Measurements from ENCODE around the gene PXK.
A peak's percentile ranks its signal among the peaks of the same experiment; 100 is the strongest.

PXK gene

DNA sequence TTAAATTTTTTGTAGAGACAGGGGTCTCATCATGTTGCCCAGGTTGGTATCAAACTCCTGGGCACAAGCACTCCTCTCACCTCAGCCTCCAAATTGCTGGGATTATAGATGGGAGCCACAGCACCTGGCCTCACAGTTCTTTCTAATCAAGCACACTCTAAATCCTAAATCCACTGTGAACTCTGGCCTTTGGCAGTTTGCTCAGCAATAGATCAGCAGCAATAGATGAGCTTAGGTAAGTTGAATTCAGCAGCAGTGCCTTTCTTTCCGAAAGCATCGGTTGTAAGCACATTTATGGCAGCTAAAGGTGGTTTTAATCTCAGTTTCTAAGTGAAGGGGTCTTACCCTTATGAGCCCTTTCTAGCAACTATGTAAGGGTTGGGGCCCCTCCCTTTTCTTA, 84.4 kb downstream of the PXK start:
- Histone ChIP-seq H3K36me3 (ENCODE audit: control insufficient read depth, insufficient read depth, low read length) (no peaks in the 10 kb centered on the region), H3K4me3 (replicated peaks; ENCODE audit: low read depth, low read length) (no peak overlapping the region), H3K27me3 (replicated peaks; ENCODE audit: control insufficient read depth, insufficient read depth, low read length) (no peaks in the 10 kb centered on the region)
- TF ChIP-seq CTCF (IDR thresholded peaks at IDR 0.05; ENCODE audit: insufficient read depth, low read length, poor library complexity, severe bottlenecking), result no peak
- DNase-seq (ENCODE audit: extremely low read depth, insufficient read length), result no peak

GRCh38 chr3:58418227-58418626, 85.5 kb downstream of the PXK start:
- H3K4me3 ChIP-seq (replicated peaks; ENCODE audit: low read depth, low read length), result no peak overlapping the region
- no peaks in the 10 kb centered on the region for H3K36me3 ChIP-seq (ENCODE audit: control insufficient read depth, insufficient read depth, low read length)
- no peak for DNase-seq (ENCODE audit: extremely low read depth, insufficient read length)
- no peak for TF ChIP-seq CTCF (IDR thresholded peaks at IDR 0.05; ENCODE audit: insufficient read depth, low read length, poor library complexity, severe bottlenecking)
- H3K27me3 ChIP-seq (replicated peaks; ENCODE audit: control insufficient read depth, insufficient read depth, low read length), result no peaks in the 10 kb centered on the region

GRCh38 chr3:58419780-58420507, 87.3 kb downstream of the PXK start:
- peak; percentile 61 for DNase-seq (ENCODE audit: extremely low read depth, insufficient read length)
- H3K36me3 ChIP-seq (ENCODE audit: control insufficient read depth, insufficient read depth, low read length), result peaks cover 2% of the 10 kb centered on the region

GRCh38 chr3:58421004-58421403, 88.3 kb downstream of the PXK start:
- DNase-seq (ENCODE audit: extremely low read depth, insufficient read length), result peak; percentile 23
- no peak for TF ChIP-seq CTCF (IDR thresholded peaks at IDR 0.05; ENCODE audit: insufficient read depth, low read length, poor library complexity, severe bottlenecking)
- peaks cover 2% of the 10 kb centered on the region for H3K36me3 ChIP-seq (ENCODE audit: control insufficient read depth, insufficient read depth, low read length)
- no peaks in the 10 kb centered on the region for H3K27me3 ChIP-seq (replicated peaks; ENCODE audit: control insufficient read depth, insufficient read depth, low read length)
- no peak overlapping the region for H3K4me3 ChIP-seq (replicated peaks; ENCODE audit: low read depth, low read length)

More at GRCh38 chr3:58419780-58420507, 87.3 kb downstream of the PXK start:
- Histone ChIP-seq H3K4me3 (replicated peaks; ENCODE audit: low read depth, low read length) (no peak overlapping the region), H3K27me3 (replicated peaks; ENCODE audit: control insufficient read depth, insufficient read depth, low read length) (no peaks in the 10 kb centered on the region)
- TF ChIP-seq CTCF (IDR thresholded peaks at IDR 0.05; ENCODE audit: insufficient read depth, low read length, poor library complexity, severe bottlenecking), result no peak

DNA sequence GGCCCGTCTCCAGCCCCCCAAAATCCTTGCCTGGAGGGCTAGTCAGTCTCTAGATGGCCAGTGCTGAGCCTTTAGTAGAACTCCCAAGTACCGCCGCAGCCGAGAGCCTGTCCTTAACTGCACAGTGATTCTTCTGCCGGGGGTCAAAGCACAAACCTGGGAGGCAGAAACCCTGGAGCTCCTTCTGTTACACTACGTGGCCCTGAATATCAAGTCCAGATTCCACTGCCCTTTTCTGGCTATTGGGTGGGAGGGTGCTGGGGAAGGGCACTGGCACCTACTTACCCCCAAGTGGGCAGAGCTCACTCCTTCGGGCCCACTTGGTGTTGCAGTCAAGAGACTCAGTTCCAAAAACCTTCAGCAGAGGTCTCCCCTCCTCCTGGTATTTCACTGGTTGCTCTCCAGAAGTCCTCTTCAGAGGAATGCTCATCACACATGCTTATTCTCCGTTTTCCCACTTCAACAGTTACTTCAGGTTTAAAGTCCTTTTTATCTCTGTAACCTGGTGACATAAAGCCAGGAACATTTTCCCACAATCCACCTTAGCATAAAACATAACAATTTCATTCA, 90.1 kb downstream of the PXK start:
- Histone ChIP-seq H3K4me3 (replicated peaks; ENCODE audit: low read depth, low read length) (no peak overlapping the region), H3K27me3 (replicated peaks; ENCODE audit: control insufficient read depth, insufficient read depth, low read length) (no peaks in the 10 kb centered on the region), H3K36me3 (ENCODE audit: control insufficient read depth, insufficient read depth, low read length) (peaks cover 6% of the 10 kb centered on the region)
- no peak for DNase-seq (ENCODE audit: extremely low read depth, insufficient read length)
- no peak for TF ChIP-seq CTCF (IDR thresholded peaks at IDR 0.05; ENCODE audit: insufficient read depth, low read length, poor library complexity, severe bottlenecking)
